ENCODE data around the gene LAMC1. TPM values are rescaled to one million over a fixed set of nuclear protein-coding genes. Genes with fewer than 3 reads are reported as not detected.

LAMC1 gene
- total and polyA plus RNA-seq, 2 donors (not counting 1 experiment from before 2014, with no cell fraction given): 11.5 to 34.0 TPM

- H3K27me3 Mint-ChIP-seq: peaks cover 13% of the 10 kb centered on the region
Observed at GRCh38 chr1:183019139-183019740, 4.0 kb upstream of the LAMC1 start.

GRCh38 chr1:183019860-183020259 is 3.4 kb upstream of the LAMC1 start:
- Histone ChIP-seq H3K4me3 (ENCODE audit: control extremely low read depth in 1 of 5, extremely low read depth in 1 of 5, insufficient read depth in 1 of 5, low read depth in 2 of 5, low read length in 4 of 5) (no peak overlapping the region), H3K79me2 (ENCODE audit: control insufficient read depth, insufficient read depth, low read length) (peaks cover 10% of the 10 kb centered on the region), H2AFZ (ENCODE audit: insufficient read depth, low read depth, low read length, poor library complexity, severe bottlenecking) (no peak overlapping the region), H3K36me3 (replicated peaks in 1 of 2; ENCODE audit: control extremely low read depth in 1 of 2, control insufficient read depth in 1 of 2, extremely low read depth in 1 of 2, insufficient read depth in 2 of 2, low read length in 1 of 2) (no peaks in the 10 kb centered on the region), H3K4me1 (ENCODE audit: control insufficient read depth in 2 of 2, insufficient read depth in 2 of 2, low read length in 2 of 2) (peaks cover 13 to 14% of the 10 kb centered on the region in 2 donors), H3K4me2 (replicated peaks; ENCODE audit: low read depth, low read length, poor library complexity, severe bottlenecking) (no peak overlapping the region), H3K27me3 (replicated peaks in 1 of 4; ENCODE audit: control extremely low read depth in 1 of 4, control insufficient read depth in 3 of 4, insufficient read depth in 4 of 4, low read length in 3 of 4) (peaks cover 0 to 5% (median 0%) of the 10 kb centered on the region in 4 experiments), H3K9ac (ENCODE audit: low read length) (no peak overlapping the region), H4K20me1 (ENCODE audit: control insufficient read depth, insufficient read depth, low read length, poor library complexity, severe bottlenecking) (peaks cover 8% of the 10 kb centered on the region), H3K9me3 (ENCODE audit: control extremely low read depth in 1 of 3, control insufficient read depth in 2 of 3, insufficient read depth in 1 of 3, low read length in 2 of 3) (peaks cover 0 to 5% (median 0%) of the 10 kb centered on the region in 3 donors), H3K27ac (ENCODE audit: low read length in 2 of 2) (no peak overlapping the region)
- H3K4me3 Mint-ChIP-seq: no peak overlapping the region
- no peak for DNase-seq
- CTCF ChIA-PET: interaction anchor here (1.1 kb wide), 1 partner anchor 27 kb away, joined by 3 read pairs; no protein-coding TSS in a partner anchor
- H3K27me3 Mint-ChIP-seq: peaks cover 11% of the 10 kb centered on the region
- H3K9me3 Mint-ChIP-seq (ENCODE audit: insufficient read depth): no peaks in the 10 kb centered on the region
- H3K27ac Mint-ChIP-seq: no peak overlapping the region
- POLR2A ChIA-PET: no interaction called here
- no peak for TF ChIP-seq EZH2 (IDR thresholded peaks at IDR 0.05; ENCODE audit: borderline replicate concordance, insufficient read depth, low read depth, low read length, poor library complexity, severe bottlenecking)
- TF ChIP-seq, protein P1, sequence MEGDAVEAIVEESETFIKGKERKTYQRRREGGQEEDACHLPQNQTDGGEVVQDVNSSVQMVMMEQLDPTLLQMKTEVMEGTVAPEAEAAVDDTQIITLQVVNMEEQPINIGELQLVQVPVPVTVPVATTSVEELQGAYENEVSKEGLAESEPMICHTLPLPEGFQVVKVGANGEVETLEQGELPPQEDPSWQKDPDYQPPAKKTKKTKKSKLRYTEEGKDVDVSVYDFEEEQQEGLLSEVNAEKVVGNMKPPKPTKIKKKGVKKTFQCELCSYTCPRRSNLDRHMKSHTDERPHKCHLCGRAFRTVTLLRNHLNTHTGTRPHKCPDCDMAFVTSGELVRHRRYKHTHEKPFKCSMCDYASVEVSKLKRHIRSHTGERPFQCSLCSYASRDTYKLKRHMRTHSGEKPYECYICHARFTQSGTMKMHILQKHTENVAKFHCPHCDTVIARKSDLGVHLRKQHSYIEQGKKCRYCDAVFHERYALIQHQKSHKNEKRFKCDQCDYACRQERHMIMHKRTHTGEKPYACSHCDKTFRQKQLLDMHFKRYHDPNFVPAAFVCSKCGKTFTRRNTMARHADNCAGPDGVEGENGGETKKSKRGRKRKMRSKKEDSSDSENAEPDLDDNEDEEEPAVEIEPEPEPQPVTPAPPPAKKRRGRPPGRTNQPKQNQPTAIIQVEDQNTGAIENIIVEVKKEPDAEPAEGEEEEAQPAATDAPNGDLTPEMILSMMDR (IDR thresholded peaks at IDR 0.05): no peak
- peaks cover 21% of the 10 kb centered on the region for H3K4me1 Mint-ChIP-seq
- intact Hi-C loops (cut with micrococcal nuclease): loop anchor here (5.0 kb wide), 3 partner anchors 52 to 1737 kb away; partner anchors contain the start of gene RGS16
- WGBS (ENCODE audit: insufficient coverage): 100% methylated on average over 1 of the region's 1 CpG
- ATAC-seq (ENCODE audit: low read depth): no peak

More at GRCh38 chr1:183019139-183019740, 4.0 kb upstream of the LAMC1 start:
- POLR2A ChIA-PET: no interaction called here
- Histone ChIP-seq H3K9me3 (ENCODE audit: control extremely low read depth in 1 of 3, control insufficient read depth in 2 of 3, insufficient read depth in 1 of 3, low read length in 2 of 3) (peaks cover 0 to 5% (median 0%) of the 10 kb centered on the region in 3 donors), H2AFZ (ENCODE audit: insufficient read depth, low read depth, low read length, poor library complexity, severe bottlenecking) (no peak overlapping the region), H3K27ac (ENCODE audit: low read length in 2 of 2) (no peak overlapping the region), H3K36me3 (replicated peaks in 1 of 2; ENCODE audit: control extremely low read depth in 1 of 2, control insufficient read depth in 1 of 2, extremely low read depth in 1 of 2, insufficient read depth in 2 of 2, low read length in 1 of 2) (no peaks in the 10 kb centered on the region), H3K9ac (ENCODE audit: low read length) (no peak overlapping the region), H3K4me1 (ENCODE audit: control insufficient read depth in 2 of 2, insufficient read depth in 2 of 2, low read length in 2 of 2) (peaks cover 7 to 8% of the 10 kb centered on the region in 2 donors), H3K4me3 (ENCODE audit: control extremely low read depth in 1 of 5, extremely low read depth in 1 of 5, insufficient read depth in 1 of 5, low read depth in 2 of 5, low read length in 4 of 5) (no peak overlapping the region), H3K4me2 (replicated peaks; ENCODE audit: low read depth, low read length, poor library complexity, severe bottlenecking) (no peak overlapping the region), H3K27me3 (replicated peaks in 1 of 4; ENCODE audit: control extremely low read depth in 1 of 4, control insufficient read depth in 3 of 4, insufficient read depth in 4 of 4, low read length in 3 of 4) (peaks cover 0 to 5% (median 0%) of the 10 kb centered on the region in 4 experiments), H3K79me2 (ENCODE audit: control insufficient read depth, insufficient read depth, low read length) (peaks cover 4% of the 10 kb centered on the region), H4K20me1 (ENCODE audit: control insufficient read depth, insufficient read depth, low read length, poor library complexity, severe bottlenecking) (peaks cover 2% of the 10 kb centered on the region)
- H3K27ac Mint-ChIP-seq: no peak overlapping the region
- no peaks in the 10 kb centered on the region for H3K9me3 Mint-ChIP-seq (ENCODE audit: insufficient read depth)
- no peak overlapping the region for H3K4me3 Mint-ChIP-seq
- peaks cover 15% of the 10 kb centered on the region for H3K4me1 Mint-ChIP-seq
- CTCF ChIA-PET: interaction anchor here (0.9 to 1.1 kb wide), 2 partner anchors 28 to 56 kb away, joined by 3 read pairs; no protein-coding TSS in a partner anchor
- intact Hi-C loops (cut with micrococcal nuclease): no loop called here
- no peak for DNase-seq
- TF ChIP-seq, protein P1 (IDR thresholded peaks at IDR 0.05): no peak
- TF ChIP-seq EZH2 (IDR thresholded peaks at IDR 0.05; ENCODE audit: borderline replicate concordance, insufficient read depth, low read depth, low read length, poor library complexity, severe bottlenecking): no peak
- no CpG with 5 or more reads among the region's 3 CpGs for WGBS (ENCODE audit: insufficient coverage)
- no peak for ATAC-seq (ENCODE audit: low read depth)

All from B cell (primary cell).